Neutrophil (primary cell): ENCODE data around the gene PDCL2.

Source experiments
- H3K27ac ChIP-seq: fragments of 200-600 bp; sonication (generic); 2 replicates; pipeline ENCODE4 v1.5.1; 2016; ENCODE audit warnings: mild to moderate bottlenecking, moderate library complexity
- H3K27me3 ChIP-seq: fragments of 200-600 bp; sonication (generic); 2 replicates; pipeline ENCODE4 v1.6.0; 2016; ENCODE audit warnings: mild to moderate bottlenecking
- H3K36me3 ChIP-seq: fragments of 200-600 bp; sonication (generic); 2 replicates; pipeline ENCODE4 v1.5.1; 2017
- H3K4me1 ChIP-seq, 2 experiments: fragments of 200-600 bp in 1 of 2; sonication (generic) in 1 of 2; 1 replicate in 1 of 2; 2 replicates in 1 of 2; pipeline versions ENCODE4 v1.5.1 to v1.6.1; 2013 to 2016; ENCODE audit warnings: low read depth in 1 of 2, low read length in 1 of 2, mild to moderate bottlenecking in 1 of 2, moderate library complexity in 1 of 2; ENCODE audit not compliant: control insufficient read depth in 1 of 2, insufficient read depth in 1 of 2
- H3K4me3 ChIP-seq, 2 experiments: fragments of 200-600 bp in 1 of 2; sonication (generic) in 1 of 2; 1 replicate in 1 of 2; 2 replicates in 1 of 2; pipeline ENCODE4 v1.5.1; 2013 to 2016; ENCODE audit warnings: low read depth in 1 of 2, low read length in 1 of 2, mild to moderate bottlenecking in 1 of 2, moderate library complexity in 1 of 2
- H3K9me3 ChIP-seq: fragments of 200-600 bp; sonication (generic); 2 replicates; pipeline ENCODE4 v1.5.1; 2016
- CTCF ChIP-seq: fragments of 200-600 bp; sonication (generic); IDR thresholded peaks from 2 replicates; pipeline ENCODE4 v1.5.1; 2016; ENCODE audit warnings: antibody characterized with exemption

Gene PDCL2

GRCh38 chr4:55530691-55531090, 61.4 kb downstream of the PDCL2 start:
- no peak for TF ChIP-seq CTCF
- H3K27me3 ChIP-seq, result no peaks in the 10 kb centered on the region

GRCh38 chr4:55530167-55530566, 61.9 kb downstream of the PDCL2 start:
- no peak for TF ChIP-seq CTCF
- Histone ChIP-seq H3K27ac (no peak overlapping the region), H3K27me3 (no peaks in the 10 kb centered on the region), H3K4me1 (no peaks in the 10 kb centered on the region), H3K36me3 (no peaks in the 10 kb centered on the region), H3K9me3 (no peaks in the 10 kb centered on the region), H3K4me3 (no peak overlapping the region)

More at GRCh38 chr4:55530691-55531090, 61.4 kb downstream of the PDCL2 start:
- no peak overlapping the region for H3K27ac ChIP-seq
- no peak overlapping the region for H3K4me3 ChIP-seq
- no peaks in the 10 kb centered on the region for H3K9me3 ChIP-seq
- no peaks in the 10 kb centered on the region for H3K36me3 ChIP-seq
- no peaks in the 10 kb centered on the region for H3K4me1 ChIP-seq

- no peak for TF ChIP-seq CTCF
- H3K27ac ChIP-seq, result no peak overlapping the region
- no peaks in the 10 kb centered on the region for H3K4me1 ChIP-seq
- no peaks in the 10 kb centered on the region for H3K9me3 ChIP-seq
- no peak overlapping the region for H3K4me3 ChIP-seq
- H3K27me3 ChIP-seq, result no peaks in the 10 kb centered on the region
- no peaks in the 10 kb centered on the region for H3K36me3 ChIP-seq
Observed at GRCh38 chr4:55528491-55528890, 63.6 kb downstream of the PDCL2 start.

DNA sequence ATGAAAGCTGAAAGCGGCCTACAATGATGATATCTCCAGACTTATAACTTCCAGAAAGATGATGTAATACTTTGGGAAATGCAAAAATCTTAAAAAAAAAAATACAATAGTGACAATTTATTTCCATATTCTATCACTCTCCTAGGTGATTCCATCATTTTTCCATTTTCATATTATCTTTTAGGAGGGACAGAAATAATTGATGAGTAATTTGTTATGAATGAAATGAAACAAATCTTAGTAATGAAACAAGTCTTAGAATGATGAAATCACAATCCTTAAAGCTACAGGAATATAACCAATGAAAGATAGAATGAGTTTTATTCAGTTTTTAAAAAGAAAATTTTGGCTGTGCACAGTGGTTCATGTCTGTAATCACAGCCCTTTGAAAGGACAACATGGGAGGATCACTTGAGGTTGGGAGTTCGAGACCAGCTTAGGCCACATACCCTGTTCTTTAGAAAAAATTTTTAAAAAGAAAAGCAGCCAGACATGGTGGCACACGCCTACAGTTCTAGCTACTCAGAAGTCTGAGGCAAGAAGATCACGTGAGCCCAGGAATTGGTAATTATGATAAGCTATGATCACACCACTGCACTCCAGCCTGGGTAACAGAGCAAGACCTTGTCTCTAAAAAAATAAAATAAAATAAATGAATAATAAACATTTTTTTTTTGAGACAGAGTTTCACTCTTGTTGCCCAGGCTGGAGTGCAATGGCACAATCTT, 67.0 kb downstream of the PDCL2 start:
- Histone ChIP-seq H3K4me3 (no peak overlapping the region), H3K27ac (no peak overlapping the region), H3K9me3 (no peaks in the 10 kb centered on the region), H3K36me3 (no peaks in the 10 kb centered on the region), H3K27me3 (no peaks in the 10 kb centered on the region), H3K4me1 (no peaks in the 10 kb centered on the region)
- no peak for TF ChIP-seq CTCF

- Histone ChIP-seq H3K4me3 (no peak overlapping the region), H3K27ac (no peak overlapping the region), H3K4me1 (no peaks in the 10 kb centered on the region), H3K36me3 (no peaks in the 10 kb centered on the region), H3K9me3 (no peaks in the 10 kb centered on the region), H3K27me3 (no peaks in the 10 kb centered on the region)
- TF ChIP-seq CTCF, result no peak
Observed at GRCh38 chr4:55518442-55518841, 73.6 kb downstream of the PDCL2 start.
